Bone marrow (tissue), 2 donors: ENCODE results near the gene DIDO1.

Experiments
- DNase-seq, 2 donors: peaks; one replicate each; lab custom pipeline; 2025; lab: John Stamatoyannopoulos, UW

Gene DIDO1

DNA sequence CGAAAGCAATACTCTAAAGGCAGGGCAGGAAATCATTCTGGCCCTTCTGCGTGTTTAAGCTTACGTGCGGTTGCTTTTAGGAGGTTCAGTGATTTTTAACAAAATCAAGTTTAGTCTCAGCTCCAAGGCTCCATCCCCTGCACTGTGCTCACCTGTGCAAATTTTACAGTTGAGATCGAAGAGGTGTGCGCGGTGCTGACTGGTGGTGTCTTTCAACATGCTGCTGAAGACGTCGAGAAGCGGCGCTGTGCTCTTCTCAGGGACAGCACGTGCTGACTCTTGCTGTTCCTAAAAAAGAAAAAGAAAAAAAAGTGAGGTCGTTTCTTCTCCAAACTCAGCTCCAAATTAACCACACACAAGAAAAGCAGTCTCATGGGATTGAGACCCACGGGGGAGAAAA lies 32.0 kb downstream of the DIDO1 start:
- no peak for DNase-seq

DNA sequence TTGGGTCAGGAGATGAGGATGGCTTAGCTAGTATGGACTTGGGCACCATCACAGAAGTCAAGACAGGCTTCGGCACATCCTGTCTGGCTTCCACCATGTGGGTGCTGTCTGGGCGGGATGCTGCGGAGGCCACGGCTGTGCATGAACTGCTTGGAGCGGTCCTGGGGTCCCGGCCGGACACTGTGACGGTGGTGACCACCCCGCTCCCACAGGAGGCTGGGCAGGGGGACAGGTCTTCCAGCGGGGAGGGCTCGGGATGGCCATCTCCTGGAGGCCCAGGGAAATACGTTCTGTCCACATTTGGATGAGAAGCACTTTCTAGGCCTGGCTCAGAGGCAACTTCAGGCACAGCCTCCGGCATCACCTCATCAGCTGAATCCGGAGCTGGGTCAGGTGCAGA lies 32.6 kb downstream of the DIDO1 start:
- DNase-seq: no peak

DNA sequence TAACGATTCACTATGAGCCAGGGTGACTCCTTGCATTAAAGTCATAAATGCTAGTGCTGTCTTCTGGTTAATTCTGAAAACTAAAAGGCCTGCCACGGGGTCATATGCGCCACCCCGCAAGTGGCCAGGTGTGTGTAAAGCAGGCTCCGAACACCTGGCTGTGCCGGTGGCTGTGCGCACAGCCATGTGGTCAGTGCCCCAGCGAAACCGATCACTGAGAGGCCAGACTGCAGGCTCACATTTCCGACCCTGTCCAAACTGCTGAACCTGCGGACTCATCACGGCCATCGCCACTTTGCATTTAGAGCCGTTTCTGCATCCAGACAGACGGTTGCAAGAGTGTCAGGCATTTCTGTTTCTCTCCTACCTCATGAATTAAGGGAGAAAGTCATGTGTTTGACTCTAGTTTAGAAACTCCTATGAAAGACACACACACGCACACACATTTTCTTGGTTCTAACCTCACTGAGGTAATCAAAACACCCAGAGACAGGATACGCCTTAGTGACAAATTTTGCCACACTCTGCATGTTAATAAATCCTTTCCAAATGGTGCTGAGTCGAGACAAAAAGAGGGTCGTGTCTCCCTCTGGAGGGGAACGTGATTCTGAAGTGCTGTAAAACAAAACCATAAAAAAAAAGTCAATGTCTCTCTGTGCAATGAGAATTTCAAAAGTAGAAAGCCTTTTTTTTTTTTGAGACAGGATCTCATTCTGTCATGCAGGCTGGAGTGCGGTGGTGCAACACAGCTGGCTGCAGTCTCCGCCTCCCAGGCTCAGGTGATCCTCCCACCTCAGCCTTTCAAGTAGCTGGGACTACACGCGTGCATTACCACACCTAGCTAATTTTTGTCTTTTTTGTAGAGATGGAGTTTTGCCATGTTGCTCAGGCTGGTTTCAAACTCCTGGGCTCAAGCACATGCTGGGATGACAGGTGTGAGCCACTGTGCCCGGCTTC lies 33.7 kb downstream of the DIDO1 start:
- DNase-seq: no peak

- no peak for DNase-seq
These were observed 35.2 kb downstream of the DIDO1 start for GRCh38 chr20:62891111-62891510.

DNA sequence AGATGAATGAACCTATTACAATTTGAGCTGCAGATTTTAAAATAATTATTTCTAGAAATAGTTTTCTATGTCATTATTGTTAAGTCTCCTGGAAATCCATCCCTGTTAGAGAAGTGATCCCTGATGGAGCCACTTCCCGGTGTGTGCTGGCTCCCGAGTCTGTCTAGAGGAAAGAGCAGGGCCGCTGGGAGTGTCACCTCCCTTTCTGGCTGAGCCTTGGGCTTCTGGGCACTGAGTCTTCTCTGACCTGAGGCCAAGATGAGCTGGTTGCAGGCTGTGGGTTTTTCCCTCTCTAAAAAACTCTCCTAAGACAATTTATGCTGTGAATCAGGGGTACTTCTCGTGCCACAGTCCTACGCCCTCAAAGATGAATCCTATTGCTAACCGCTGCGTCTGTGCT lies 35.9 kb downstream of the DIDO1 start:
- no peak for DNase-seq

- DNase-seq: no peak
These were observed 36.4 kb downstream of the DIDO1 start for GRCh38 chr20:62889871-62890270.

GRCh38 chr20:62889411-62889810 lies 36.9 kb downstream of the DIDO1 start:
- DNase-seq: no peak

GRCh38 chr20:62888910-62889309 lies 37.4 kb downstream of the DIDO1 start:
- no peak for DNase-seq

DNA sequence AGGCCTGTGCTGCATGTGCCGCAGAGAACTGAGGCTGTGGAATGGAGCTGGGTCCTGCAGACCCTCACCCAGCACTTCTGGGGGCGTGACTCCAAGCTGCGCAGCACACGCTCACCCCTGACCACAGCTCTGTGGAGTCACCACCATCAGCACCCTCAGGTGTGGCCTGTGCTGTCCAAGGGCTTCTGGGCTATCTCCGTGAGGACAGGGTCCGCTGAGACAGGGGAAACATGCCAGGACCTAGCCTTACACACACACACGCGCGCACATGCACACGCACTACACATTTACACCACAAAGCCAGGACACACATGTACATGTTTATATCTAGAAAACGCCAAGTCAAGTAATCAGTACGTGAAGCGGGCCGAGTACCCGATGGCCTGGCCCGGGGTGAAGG lies 37.9 kb downstream of the DIDO1 start:
- DNase-seq: no peak

DNA sequence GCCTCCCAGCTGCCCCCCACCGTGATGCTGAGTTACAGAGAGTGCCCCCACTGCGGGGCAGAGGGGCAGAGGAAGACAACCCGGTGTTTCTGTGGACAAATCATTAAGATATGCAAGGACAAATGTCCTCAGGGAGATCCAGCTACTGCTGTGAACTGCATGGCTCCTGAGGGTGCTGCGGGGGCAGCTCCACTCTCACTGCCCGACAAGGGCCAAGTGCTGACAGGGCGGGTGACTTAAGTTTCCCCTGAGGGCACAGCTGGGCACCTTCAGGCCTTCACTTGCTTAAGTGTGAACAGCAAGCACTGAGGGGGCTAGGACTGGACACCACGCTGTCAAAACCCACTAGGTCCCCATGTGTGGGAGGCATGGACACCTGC lies 38.5 kb downstream of the DIDO1 start:
- no peak for DNase-seq

DNA sequence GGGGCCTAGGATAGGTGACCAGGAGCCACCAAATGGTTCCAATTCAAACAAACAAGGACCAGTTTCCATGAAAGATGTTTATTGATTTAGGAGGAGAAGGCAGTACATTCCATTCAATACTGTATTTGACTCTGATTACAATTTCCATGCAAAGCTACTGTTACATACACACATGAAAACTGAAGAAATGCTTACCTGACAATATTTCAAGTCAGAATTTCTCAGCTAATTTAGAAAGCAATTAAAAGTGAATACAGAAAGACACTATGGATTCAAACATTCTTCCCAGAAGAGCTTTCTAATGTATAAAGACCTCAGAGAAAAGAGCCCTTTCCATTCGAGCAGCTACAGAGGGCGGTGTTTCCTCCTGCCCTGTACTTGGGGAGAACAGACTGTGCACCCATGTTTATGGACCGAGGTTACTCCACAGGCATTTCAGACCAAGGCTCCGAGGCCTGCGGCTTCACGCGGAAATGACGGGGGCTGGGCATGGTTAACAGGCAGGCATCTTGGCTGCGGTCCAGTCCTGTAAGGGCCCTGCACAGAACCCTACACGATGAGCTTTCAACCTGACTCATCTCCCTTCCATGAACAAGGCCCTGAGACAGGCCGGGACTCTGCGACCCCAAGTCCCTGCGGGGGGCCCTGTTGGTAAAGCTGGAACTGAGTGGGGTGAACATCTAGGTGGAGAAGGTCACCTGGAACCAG lies 39.0 kb downstream of the DIDO1 start:
- DNase-seq: no peak

GRCh38 chr20:62886709-62887058 lies 39.6 kb downstream of the DIDO1 start:
- DNase-seq: no peak

- no peak for DNase-seq
These were observed 40.2 kb downstream of the DIDO1 start for GRCh38 chr20:62885896-62886708.

DNA sequence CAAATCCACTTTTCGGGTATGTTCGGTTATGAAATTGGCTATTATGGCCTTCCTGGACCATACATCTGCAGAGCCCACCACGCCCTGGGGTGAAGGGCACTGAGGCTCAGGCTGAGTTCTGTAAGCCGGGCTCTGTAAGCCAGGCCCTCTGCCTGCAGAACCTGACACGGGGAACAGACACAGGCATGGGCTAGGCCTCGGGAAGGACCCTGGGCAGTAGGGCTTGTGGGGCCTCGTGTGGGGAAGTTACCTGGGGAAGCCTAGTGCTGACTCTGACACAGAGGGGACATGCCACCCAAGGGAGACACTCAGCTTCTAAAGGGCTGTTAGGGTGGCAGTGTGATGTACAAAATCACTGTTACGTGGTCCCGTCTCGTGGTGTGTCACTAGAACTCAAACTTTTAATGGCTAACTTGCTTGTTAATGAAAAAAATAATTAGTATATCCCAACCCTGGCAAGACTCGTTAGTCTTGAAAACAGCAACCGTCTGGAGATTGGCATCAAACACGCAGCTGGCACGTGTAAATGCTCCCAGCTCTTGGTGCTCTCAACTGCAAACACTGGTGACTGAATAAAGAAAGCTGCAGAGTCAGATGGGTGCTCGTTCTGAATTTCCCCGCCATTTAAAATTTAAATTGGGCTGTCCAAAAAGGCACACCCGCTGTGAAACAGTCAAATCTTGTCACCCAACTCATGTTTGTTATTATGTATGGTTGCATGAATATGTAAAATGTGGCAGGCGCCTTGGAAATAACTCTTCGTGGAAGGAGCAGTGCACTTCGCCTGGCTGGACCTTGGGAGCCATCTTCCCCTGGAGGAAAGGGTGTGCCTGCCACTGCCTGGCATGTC lies 41.0 kb downstream of the DIDO1 start:
- DNase-seq: no peak

- DNase-seq: no peak
These were observed 41.7 kb downstream of the DIDO1 start for GRCh38 chr20:62884556-62884955.

GRCh38 chr20:62882426-62882825 lies 43.9 kb downstream of the DIDO1 start:
- DNase-seq: no peak

DNA sequence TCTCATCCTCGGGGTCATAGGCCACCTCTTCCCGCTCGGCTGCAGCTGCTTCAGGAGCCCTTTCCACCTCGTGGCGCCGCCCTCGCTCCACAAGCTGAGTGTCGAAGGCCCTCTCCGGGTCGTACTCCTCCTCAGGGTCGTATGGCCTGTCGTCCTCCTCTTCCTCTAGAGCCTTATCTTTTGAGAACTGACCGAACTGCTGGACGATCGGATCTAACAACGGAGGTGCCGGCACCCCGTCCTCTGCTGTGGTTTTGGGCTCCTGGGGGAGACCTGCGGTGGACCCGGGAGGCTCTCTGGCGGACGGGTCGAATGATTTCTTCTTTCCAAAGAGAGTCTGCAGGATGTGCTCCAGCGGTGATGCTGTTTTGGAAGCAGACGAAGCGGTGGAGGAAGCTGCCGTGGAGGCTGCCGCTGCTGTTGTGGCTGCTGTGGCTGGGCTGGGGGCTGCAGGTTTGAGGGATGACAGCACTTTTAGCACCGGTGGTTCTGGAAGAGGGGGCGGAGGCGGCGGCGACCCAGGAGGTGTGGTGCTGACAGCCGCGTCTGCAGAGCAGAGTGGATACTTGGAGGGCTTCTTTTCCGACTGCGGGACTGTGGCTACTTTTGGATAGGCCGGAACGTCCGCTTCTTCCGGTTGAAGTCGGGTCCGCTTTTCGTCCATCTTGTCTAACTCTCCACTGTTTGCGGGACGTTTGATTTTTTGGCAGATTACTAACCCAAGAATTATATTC lies 44.5 kb downstream of the DIDO1 start:
- DNase-seq: no peak

- DNase-seq: no peak
These were observed 45.2 kb downstream of the DIDO1 start for GRCh38 chr20:62880935-62881661.

DNA sequence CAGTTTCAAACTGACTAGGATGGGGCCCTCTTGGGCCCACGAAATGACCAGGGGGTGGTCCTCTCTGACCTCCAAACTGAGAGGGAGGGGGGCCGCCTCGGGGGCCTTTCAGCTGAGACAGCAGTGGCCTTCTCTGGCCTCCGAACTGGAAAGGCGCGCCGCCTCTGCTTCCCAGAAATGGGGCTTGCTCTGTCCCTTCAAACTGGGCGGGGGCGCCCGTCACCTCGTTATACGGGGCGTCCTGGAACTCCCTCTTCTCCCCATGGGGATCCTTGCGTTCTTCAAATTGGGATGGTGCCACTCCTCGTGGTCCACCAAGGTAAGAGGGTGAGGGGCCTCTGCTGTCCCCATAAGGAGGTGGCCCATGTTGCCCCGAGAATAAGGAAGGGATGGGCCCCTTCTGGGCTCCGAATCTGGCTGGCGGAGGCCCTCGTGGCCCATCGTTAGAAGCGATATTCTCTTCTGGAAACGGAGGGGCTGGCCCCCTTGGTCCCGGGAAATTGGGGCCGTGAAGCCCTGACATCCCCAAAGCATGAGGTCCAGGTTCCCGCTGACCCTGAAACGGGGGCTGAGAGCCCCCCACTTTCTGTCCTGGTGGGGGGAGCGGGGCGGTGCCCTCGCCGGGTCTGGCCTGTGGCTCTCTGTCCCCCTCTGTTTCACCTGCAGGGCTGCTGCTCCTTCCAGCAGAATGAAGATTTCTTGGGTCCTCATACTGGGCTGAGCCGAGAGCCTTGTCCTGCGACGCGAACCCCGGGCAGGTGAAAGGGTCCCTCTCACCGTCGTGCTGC lies 46.0 kb downstream of the DIDO1 start:
- no peak for DNase-seq
